NT2/D1 (cell line): Measurements from ENCODE around the gene TEAD1.

ENCODE experiments used
- DNase-seq: peaks from one replicate; pipeline ENCODE4 v3.0.0-alpha.2; 2011; ENCODE audit warnings: low read depth, low spot score
- H3K27me3 ChIP-seq: 2 replicates; pipeline ENCODE4 v1.6.0; 2011; ENCODE audit warnings: mild to moderate bottlenecking; ENCODE audit not compliant: insufficient read length, insufficient read depth
- H3K36me3 ChIP-seq: 2 replicates; pipeline ENCODE4 v1.6.1; 2011; ENCODE audit warnings: mild to moderate bottlenecking, low read length, mixed read lengths; ENCODE audit not compliant: insufficient read depth, insufficient read length
- H3K4me1 ChIP-seq: 2 replicates; pipeline ENCODE4 v1.5.1; 2011; ENCODE audit not compliant: insufficient read depth, insufficient read length
- H3K4me3 ChIP-seq: 2 replicates; pipeline ENCODE4 v1.5.1; 2011; ENCODE audit warnings: low read depth; ENCODE audit not compliant: insufficient read length
- H3K9ac ChIP-seq: 2 replicates; pipeline ENCODE4 v1.6.0; 2011; ENCODE audit warnings: low read depth; ENCODE audit not compliant: insufficient read length
- H3K9me3 ChIP-seq: 2 replicates; pipeline ENCODE4 v1.5.1; 2011; ENCODE audit warnings: mild to moderate bottlenecking, low read length; ENCODE audit not compliant: insufficient read depth
- SUZ12 ChIP-seq: IDR thresholded peaks from 2 replicates; pipeline ENCODE4 v1.6.1; 2011; ENCODE audit not compliant: insufficient read length, insufficient read depth; ENCODE audit errors: extremely low read depth
- YY1 ChIP-seq: IDR thresholded peaks from 2 replicates; pipeline ENCODE4 v1.6.1; 2011; ENCODE audit not compliant: insufficient read length, insufficient read depth
- ZNF274 ChIP-seq: IDR thresholded peaks from 2 replicates; pipeline ENCODE4 v1.6.1; 2011; ENCODE audit warnings: mild to moderate bottlenecking, low read depth, low read length

Gene TEAD1

GRCh38 chr11:12743834-12744449 is 69.7 kb downstream of the TEAD1 start:
- DNase-seq: no peak
- H3K27me3 ChIP-seq: no peaks in the 10 kb centered on the region
- peaks cover 3% of the 10 kb centered on the region for H3K36me3 ChIP-seq
- no peak overlapping the region for H3K9ac ChIP-seq
- H3K9me3 ChIP-seq: peaks cover 11% of the 10 kb centered on the region; the same call in 1 of the 2 replicates
- no peak overlapping the region for H3K4me3 ChIP-seq
- no peak for TF ChIP-seq YY1
- no peak for TF ChIP-seq ZNF274
- no peak for TF ChIP-seq SUZ12
- H3K4me1 ChIP-seq: no peaks in the 10 kb centered on the region

GRCh38 chr11:12744826-12745502 is 70.7 kb downstream of the TEAD1 start:
- Histone ChIP-seq H3K9me3 (0 out of 2 replicates have a peak, but pooled peaks cover 6% of the 10 kb centered on the region), H3K27me3 (no peaks in the 10 kb centered on the region), H3K36me3 (peaks cover 3% of the 10 kb centered on the region), H3K4me1 (peaks cover 4% of the 10 kb centered on the region), H3K4me3 (no peak overlapping the region), H3K9ac (no peak overlapping the region)
- DNase-seq: no peak
- TF ChIP-seq YY1 (no peak), SUZ12 (no peak), ZNF274 (no peak)

- peaks cover 6% of the 10 kb centered on the region for H3K4me1 ChIP-seq
- H3K9ac ChIP-seq: no peak overlapping the region
- H3K36me3 ChIP-seq: peaks cover 4% of the 10 kb centered on the region
- DNase-seq: no peak
- no peaks in the 10 kb centered on the region for H3K27me3 ChIP-seq
- H3K9me3 ChIP-seq: no peaks in the 10 kb centered on the region
- H3K4me3 ChIP-seq: no peak overlapping the region
- TF ChIP-seq SUZ12 (no peak), YY1 (no peak), ZNF274 (no peak)
Observed at GRCh38 chr11:12745787-12746186, 71.6 kb downstream of the TEAD1 start.

GRCh38 chr11:12746593-12747097 is 72.4 kb downstream of the TEAD1 start:
- DNase-seq: peak; percentile 71
- H3K4me1 ChIP-seq: peaks cover 6% of the 10 kb centered on the region
- H3K9ac ChIP-seq: peak overlapping the region; percentile 50
- no peak overlapping the region for H3K4me3 ChIP-seq
- H3K27me3 ChIP-seq: no peaks in the 10 kb centered on the region
- no peak for TF ChIP-seq SUZ12
- no peak for TF ChIP-seq YY1
- TF ChIP-seq ZNF274: no peak
- no peaks in the 10 kb centered on the region for H3K9me3 ChIP-seq
- H3K36me3 ChIP-seq: peaks cover 3% of the 10 kb centered on the region

- H3K9ac ChIP-seq: no peak overlapping the region
- no peak overlapping the region for H3K4me3 ChIP-seq
- H3K36me3 ChIP-seq: peaks cover 3% of the 10 kb centered on the region
- no peaks in the 10 kb centered on the region for H3K27me3 ChIP-seq
- H3K9me3 ChIP-seq: no peaks in the 10 kb centered on the region
- TF ChIP-seq YY1 (no peak), SUZ12 (no peak), ZNF274 (no peak)
- H3K4me1 ChIP-seq: peaks cover 6% of the 10 kb centered on the region
- DNase-seq: no peak
Observed at GRCh38 chr11:12748561-12748960, 74.3 kb downstream of the TEAD1 start.

- Histone ChIP-seq H3K4me1 (peaks cover 6% of the 10 kb centered on the region), H3K36me3 (peaks cover 3% of the 10 kb centered on the region), H3K4me3 (no peak overlapping the region), H3K9me3 (no peaks in the 10 kb centered on the region), H3K9ac (no peak overlapping the region), H3K27me3 (no peaks in the 10 kb centered on the region)
- TF ChIP-seq SUZ12 (no peak), YY1 (no peak), ZNF274 (no peak)
- no peak for DNase-seq
Observed at GRCh38 chr11:12749442-12749841, 75.2 kb downstream of the TEAD1 start.

- Histone ChIP-seq H3K4me3 (no peak overlapping the region), H3K27me3 (no peaks in the 10 kb centered on the region), H3K9me3 (no peaks in the 10 kb centered on the region), H3K9ac (no peak overlapping the region), H3K4me1 (peaks cover 6% of the 10 kb centered on the region), H3K36me3 (peaks cover 3% of the 10 kb centered on the region)
- no peak for DNase-seq
- TF ChIP-seq ZNF274 (no peak), YY1 (no peak), SUZ12 (no peak)
Observed at GRCh38 chr11:12750181-12750580, 76.0 kb downstream of the TEAD1 start.
